ENCODE measurements around the gene CCNA2. TPM values are rescaled to one million over a fixed set of nuclear protein-coding genes. Genes with fewer than 3 reads are reported as not detected.
A peak's percentile ranks its signal among the peaks of the same experiment; 100 is the strongest.

Gene CCNA2
- total and polyA plus RNA-seq, 5 experiments from 2014 or later, result 0.51 to 1.3 (median 1.1) TPM; not detected in 2

- peaks cover 0 to 4% (median 0%) of the 10 kb centered on the region in 5 donors for H3K27me3 Mint-ChIP-seq
Measured at GRCh38 chr4:121800961-121801714, 22.5 kb downstream of the CCNA2 start, which contains the start of gene EXOSC9. Gene EXOSC9, plus strand, starts transcription at chr4:121801323. Its CDS starts 102 bp downstream, at chr4:121801425.

GRCh38 chr4:121800638-121800960, 23.1 kb downstream of the CCNA2 start:
- peaks cover 0 to 4% (median 0%) of the 10 kb centered on the region in 5 donors for H3K27me3 Mint-ChIP-seq
- no peaks in the 10 kb centered on the region for H3K9me3 Mint-ChIP-seq
- peak overlapping the region; percentile 88 to 99 (median 95) for H3K4me3 Mint-ChIP-seq
- DNase-seq, result no peak
- peak overlapping the region; percentile 97 to 100 (median 99) for H3K27ac Mint-ChIP-seq
- H3K36me3 Mint-ChIP-seq, result peaks cover 5 to 26% (median 9%) of the 10 kb centered on the region in 3 donors
- POLR2A ChIA-PET, result interaction anchor here (1.3 to 3.8 kb wide), 5 partner anchors 21 to 351 kb away, joined by 3 to 26 read pairs (median 5); partner anchors contain the start of genes BBS7, BLTP1 and CCNA2
- ATAC-seq, result peak; percentile 37 to 38
- H3K4me1 Mint-ChIP-seq, result peaks cover 11 to 52% (median 44%) of the 10 kb centered on the region in 4 donors

More at GRCh38 chr4:121800961-121801714, 22.5 kb downstream of the CCNA2 start, which contains the start of gene EXOSC9:
- peak; percentile 82 to 86 for ATAC-seq
- DNase-seq, result peak; percentile 88 to 98 (median 94)
- H3K27ac Mint-ChIP-seq, result peak within 1 kb of the TSS; percentile 97 to 100 (median 99)
- POLR2A ChIA-PET, result interaction anchor here (1.3 to 3.8 kb wide), 5 partner anchors 20 to 351 kb away, joined by 3 to 26 read pairs (median 5); partner anchors contain the start of genes BBS7, BLTP1 and CCNA2
- H3K9me3 Mint-ChIP-seq, result no peaks in the 10 kb centered on the region
- H3K36me3 Mint-ChIP-seq, result peaks cover 5 to 32% (median 10%) of the 10 kb centered on the region in 3 donors
- H3K4me1 Mint-ChIP-seq, result peaks cover 11 to 52% (median 43%) of the 10 kb centered on the region in 4 donors
- H3K4me3 Mint-ChIP-seq, result peak within 1 kb of the TSS; percentile 88 to 99 (median 95)

- ATAC-seq (no peak), DNase-seq (no peak)
- POLR2A ChIA-PET, result interaction anchor here (1.7 to 3.8 kb wide), 3 partner anchors 22 to 70 kb away, joined by 5 to 26 read pairs (median 9); partner anchors contain the start of genes BBS7 and CCNA2
- Mint-ChIP-seq H3K27ac (peak overlapping the region; percentile 97 to 100 (median 99)), H3K27me3 (peaks cover 0 to 4% (median 0%) of the 10 kb centered on the region in 5 donors), H3K9me3 (no peaks in the 10 kb centered on the region), H3K36me3 (peaks cover 4 to 20% (median 5%) of the 10 kb centered on the region in 3 donors), H3K4me1 (peaks cover 13 to 47% (median 45%) of the 10 kb centered on the region in 4 donors), H3K4me3 (peak overlapping the region; percentile 88 to 99 (median 95))
Measured at GRCh38 chr4:121799867-121800501, 23.7 kb downstream of the CCNA2 start.

GRCh38 chr4:121799208-121799823, 24.4 kb downstream of the CCNA2 start:
- H3K4me1 Mint-ChIP-seq, result peaks cover 13 to 44% (median 42%) of the 10 kb centered on the region in 4 donors
- H3K9me3 Mint-ChIP-seq, result no peaks in the 10 kb centered on the region
- POLR2A ChIA-PET, result interaction anchor here (3.8 kb wide), 1 partner anchor 25 kb away, joined by 26 read pairs; the partner anchor contains the start of gene CCNA2
- peaks cover 4 to 15% (median 5%) of the 10 kb centered on the region in 3 donors for H3K36me3 Mint-ChIP-seq
- no peak for DNase-seq
- H3K27me3 Mint-ChIP-seq, result peaks cover 0 to 6% (median 0%) of the 10 kb centered on the region in 5 donors
- ATAC-seq, result no peak
- H3K4me3 Mint-ChIP-seq, result peak overlapping the region; percentile 4 to 99 (median 62)
- peak overlapping the region; percentile 9 to 100 (median 98) for H3K27ac Mint-ChIP-seq

GRCh38 chr4:121796283-121796682, 27.4 kb downstream of the CCNA2 start:
- Mint-ChIP-seq H3K9me3 (no peaks in the 10 kb centered on the region), H3K27me3 (peaks cover 0 to 7% (median 1%) of the 10 kb centered on the region in 5 donors), H3K27ac (no peak overlapping the region), H3K36me3 (peaks cover 0 to 5% (median 4%) of the 10 kb centered on the region in 3 donors), H3K4me3 (no peak overlapping the region), H3K4me1 (peaks cover 10 to 30% (median 26%) of the 10 kb centered on the region in 4 donors)
- no peak for DNase-seq
- ATAC-seq, result no peak
- POLR2A ChIA-PET, result no interaction called here

- Mint-ChIP-seq H3K36me3 (peaks cover 0 to 2% (median 0%) of the 10 kb centered on the region in 3 donors), H3K27me3 (peaks cover 1 to 11% (median 4%) of the 10 kb centered on the region in 5 donors), H3K4me3 (no peak overlapping the region), H3K9me3 (no peaks in the 10 kb centered on the region), H3K27ac (no peak overlapping the region), H3K4me1 (peaks cover 2 to 14% (median 10%) of the 10 kb centered on the region in 4 donors)
- DNase-seq (no peak), ATAC-seq (no peak)
- POLR2A ChIA-PET, result no interaction called here
Measured at GRCh38 chr4:121794505-121795188, 29.0 kb downstream of the CCNA2 start.

GRCh38 chr4:121792966-121793365, 30.7 kb downstream of the CCNA2 start:
- Mint-ChIP-seq H3K4me1 (peaks cover 0 to 5% (median 3%) of the 10 kb centered on the region in 4 donors), H3K9me3 (no peaks in the 10 kb centered on the region), H3K27ac (no peak overlapping the region), H3K27me3 (peaks cover 9 to 25% (median 15%) of the 10 kb centered on the region in 5 donors), H3K36me3 (no peaks in the 10 kb centered on the region), H3K4me3 (no peak overlapping the region)
- POLR2A ChIA-PET, result no interaction called here
- DNase-seq, result no peak
- no peak for ATAC-seq

- ATAC-seq (no peak), DNase-seq (no peak)
- H3K27me3 Mint-ChIP-seq, result peaks cover 14 to 33% (median 20%) of the 10 kb centered on the region in 5 donors
- H3K36me3 Mint-ChIP-seq, result no peaks in the 10 kb centered on the region
- no peak overlapping the region for H3K27ac Mint-ChIP-seq
- H3K4me3 Mint-ChIP-seq, result no peak overlapping the region
- POLR2A ChIA-PET, result no interaction called here
- peaks cover 0 to 5% (median 3%) of the 10 kb centered on the region in 4 donors for H3K4me1 Mint-ChIP-seq
- H3K9me3 Mint-ChIP-seq, result no peaks in the 10 kb centered on the region
Measured at GRCh38 chr4:121791481-121791880, 32.2 kb downstream of the CCNA2 start.

GRCh38 chr4:121790976-121791375, 32.7 kb downstream of the CCNA2 start:
- no peak overlapping the region for H3K27ac Mint-ChIP-seq
- peaks cover 16 to 33% (median 22%) of the 10 kb centered on the region in 5 donors for H3K27me3 Mint-ChIP-seq
- POLR2A ChIA-PET, result no interaction called here
- DNase-seq (no peak), ATAC-seq (no peak)
- H3K4me1 Mint-ChIP-seq, result peaks cover 0 to 4% (median 2%) of the 10 kb centered on the region in 4 donors
- H3K4me3 Mint-ChIP-seq, result no peak overlapping the region
- no peaks in the 10 kb centered on the region for H3K9me3 Mint-ChIP-seq
- no peaks in the 10 kb centered on the region for H3K36me3 Mint-ChIP-seq

GRCh38 chr4:121789960-121790829, 33.5 kb downstream of the CCNA2 start:
- Mint-ChIP-seq H3K4me1 (no peaks in the 10 kb centered on the region), H3K27me3 (peaks cover 17 to 36% (median 29%) of the 10 kb centered on the region in 5 donors), H3K27ac (no peak overlapping the region), H3K9me3 (peaks cover 0 to 3% (median 0%) of the 10 kb centered on the region in 9 donors), H3K36me3 (no peaks in the 10 kb centered on the region), H3K4me3 (no peak overlapping the region)
- ATAC-seq (no peak), DNase-seq (no peak)
- POLR2A ChIA-PET, result no interaction called here

GRCh38 chr4:121789455-121789854, 34.2 kb downstream of the CCNA2 start:
- no peak for ATAC-seq
- Mint-ChIP-seq H3K36me3 (peaks cover 0 to 3% (median 0%) of the 10 kb centered on the region in 3 donors), H3K27ac (peak overlapping the region in 1 of 10 donors; percentile 61), H3K4me1 (no peaks in the 10 kb centered on the region), H3K9me3 (peaks cover 0 to 10% (median 1%) of the 10 kb centered on the region in 9 donors), H3K4me3 (no peak overlapping the region), H3K27me3 (peaks cover 20 to 38% (median 32%) of the 10 kb centered on the region in 5 donors)
- no peak for DNase-seq
- POLR2A ChIA-PET, result no interaction called here
